AG04450 (cell line): ENCODE measurements around the gene ST3GAL5. TPM values are rescaled to one million over a fixed set of nuclear protein-coding genes. Genes with fewer than 3 reads are reported as not detected.
A peak's percentile ranks its signal among the peaks of the same experiment; 100 is the strongest.

Experiments used
- CTCF ChIA-PET: fragments of 300-600, 350-600 bp; formaldehyde crosslinking; extraction: SDS; loops from one replicate; lab custom pipeline; 2022; ENCODE audit warnings: antibody characterized with exemption, inconsistent platforms; lab: Charles Lee
- POLR2A ChIA-PET: fragments of 350-600 bp; formaldehyde crosslinking; extraction: SDS; loops from one replicate; lab custom pipeline; 2021; ENCODE audit warnings: antibody characterized with exemption, inconsistent platforms; lab: Yijun Ruan, JAX
- DNase-seq: peaks from one replicate; pipeline ENCODE4 v3.0.0-alpha.2; 2011; ENCODE audit warnings: low read depth, low spot score
- H3K27ac ChIP-seq: one replicate; pipeline ENCODE4 v1.5.1; 2012; ENCODE audit warnings: low read depth, low read length, control low read depth
- H3K27me3 ChIP-seq: one replicate; pipeline ENCODE4 v1.6.0; 2012; ENCODE audit warnings: low read length; ENCODE audit not compliant: control insufficient read depth, insufficient read depth
- H3K4me3 ChIP-seq: 2 replicates; pipeline ENCODE4 v1.5.1; 2011; ENCODE audit warnings: mild to moderate bottlenecking, low read depth, low read length, control low read depth
- H3K9me3 ChIP-seq: 2 replicates; pipeline ENCODE4 v1.5.1; 2012; ENCODE audit warnings: low read length; ENCODE audit not compliant: control insufficient read depth, insufficient read depth
- polyA plus RNA-seq: library from polyadenylated mRNA; depleted of rRNA; stranded (reverse); fragments of >200 nt; gene quantifications from 2 replicates; pipeline ENCODE4 v1.2.3, GENCODE V29; 2011
- TF ChIP-seq, protein P1 (sequence below): IDR thresholded peaks from 2 replicates; pipeline ENCODE4 v1.5.1; 2011; ENCODE audit warnings: low read depth, low read length, control low read depth, inconsistent platforms

ST3GAL5 gene
- polyA plus RNA-seq, 1 experiment, result 26.8 TPM

DNA sequence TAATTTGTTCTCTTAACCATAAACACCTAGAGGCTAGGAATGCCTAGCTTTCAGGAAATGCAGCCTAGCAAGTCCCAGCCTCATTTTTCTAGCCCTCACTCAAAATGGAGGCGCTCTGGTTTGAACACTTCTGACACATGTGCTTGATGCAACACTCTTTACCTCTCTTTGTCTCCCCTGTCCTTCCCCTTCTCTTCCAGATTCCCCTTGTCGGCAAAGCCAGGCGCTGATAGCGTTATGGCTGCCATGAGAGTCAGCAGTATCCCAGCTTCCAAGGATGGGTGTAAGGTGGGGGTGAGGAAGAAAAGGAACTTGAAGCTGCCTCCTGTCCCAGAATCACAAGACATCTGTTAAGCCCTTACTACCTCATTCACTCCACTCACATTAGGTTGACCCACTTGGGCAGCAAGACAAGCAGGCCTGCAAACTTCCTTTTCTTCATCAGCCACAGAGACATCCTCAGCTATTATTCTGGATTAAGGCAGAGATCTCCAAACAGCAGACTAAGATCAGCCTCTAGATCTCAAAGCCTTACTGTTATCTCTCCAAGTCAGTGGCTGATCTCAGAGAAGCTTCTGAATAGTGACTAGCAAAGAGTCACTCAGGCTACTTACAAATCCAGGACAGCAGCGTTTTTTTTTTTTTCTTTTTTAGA is 1.9 kb upstream of the ST3GAL5 start:
- no peak for DNase-seq
- Histone ChIP-seq H3K9me3 (no peaks in the 10 kb centered on the region; the same call in 1 of the 2 replicates), H3K4me3 (no peak overlapping the region), H3K27me3 (no peaks in the 10 kb centered on the region), H3K27ac (no peak overlapping the region)
- ChIA-PET CTCF (interaction anchor here (0.9 to 2.2 kb wide), 6 partner anchors 12 to 189 kb away, joined by 3 to 12 read pairs (median 8); no protein-coding TSS in a partner anchor), POLR2A (interaction anchor here (1.2 kb wide), 1 partner anchor 22 kb away, joined by 4 read pairs; no protein-coding TSS in a partner anchor)
- TF ChIP-seq, protein P1, sequence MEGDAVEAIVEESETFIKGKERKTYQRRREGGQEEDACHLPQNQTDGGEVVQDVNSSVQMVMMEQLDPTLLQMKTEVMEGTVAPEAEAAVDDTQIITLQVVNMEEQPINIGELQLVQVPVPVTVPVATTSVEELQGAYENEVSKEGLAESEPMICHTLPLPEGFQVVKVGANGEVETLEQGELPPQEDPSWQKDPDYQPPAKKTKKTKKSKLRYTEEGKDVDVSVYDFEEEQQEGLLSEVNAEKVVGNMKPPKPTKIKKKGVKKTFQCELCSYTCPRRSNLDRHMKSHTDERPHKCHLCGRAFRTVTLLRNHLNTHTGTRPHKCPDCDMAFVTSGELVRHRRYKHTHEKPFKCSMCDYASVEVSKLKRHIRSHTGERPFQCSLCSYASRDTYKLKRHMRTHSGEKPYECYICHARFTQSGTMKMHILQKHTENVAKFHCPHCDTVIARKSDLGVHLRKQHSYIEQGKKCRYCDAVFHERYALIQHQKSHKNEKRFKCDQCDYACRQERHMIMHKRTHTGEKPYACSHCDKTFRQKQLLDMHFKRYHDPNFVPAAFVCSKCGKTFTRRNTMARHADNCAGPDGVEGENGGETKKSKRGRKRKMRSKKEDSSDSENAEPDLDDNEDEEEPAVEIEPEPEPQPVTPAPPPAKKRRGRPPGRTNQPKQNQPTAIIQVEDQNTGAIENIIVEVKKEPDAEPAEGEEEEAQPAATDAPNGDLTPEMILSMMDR, result no peak

DNA sequence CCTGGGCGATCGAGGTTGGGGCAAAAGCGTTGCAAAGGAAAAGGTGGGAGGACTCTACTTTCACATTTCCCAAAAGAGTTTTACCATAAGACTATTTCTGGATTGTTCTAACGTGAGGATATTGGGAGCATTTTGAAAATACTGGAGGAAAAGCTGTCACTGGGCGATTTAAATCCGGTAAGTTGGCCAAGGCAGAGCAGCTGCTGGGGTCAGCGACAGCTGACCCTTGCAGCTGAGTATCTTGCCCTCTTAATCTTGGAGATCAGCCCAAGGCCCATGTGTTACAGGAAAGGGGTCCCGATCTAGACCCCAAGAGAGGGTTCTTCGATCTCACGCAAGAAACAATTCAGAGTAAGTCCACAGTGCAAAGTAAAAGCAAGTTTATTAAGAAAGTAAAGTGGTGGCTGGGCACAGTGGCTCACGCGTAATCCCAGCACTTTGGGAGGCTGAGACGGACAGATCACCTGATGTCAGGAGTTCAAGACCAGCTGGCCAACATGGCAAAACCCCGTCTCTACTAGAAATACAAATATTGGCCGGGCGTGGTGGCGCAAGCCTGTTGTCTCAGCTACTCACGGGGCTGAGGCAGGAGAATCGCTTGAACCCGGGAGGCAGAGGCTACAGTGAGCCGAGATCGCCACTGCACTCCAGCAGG is 964 bp upstream of the ST3GAL5 start:
- Histone ChIP-seq H3K4me3 (peak overlapping the region; percentile 73), H3K27ac (peak overlapping the region; percentile 58), H3K9me3 (no peaks in the 10 kb centered on the region; the same call in 1 of the 2 replicates), H3K27me3 (no peaks in the 10 kb centered on the region)
- no peak for DNase-seq
- POLR2A ChIA-PET, result interaction anchor here (0.9 to 4.3 kb wide), 5 partner anchors 22 to 147 kb away, joined by 3 to 25 read pairs (median 3); no protein-coding TSS in a partner anchor
- TF ChIP-seq, protein P1, result no peak
- CTCF ChIA-PET, result interaction anchor here (0.6 to 2.4 kb wide), 37 partner anchors 11 to 230 kb away, joined by 3 to 16 read pairs (median 5); no protein-coding TSS in a partner anchor

DNA sequence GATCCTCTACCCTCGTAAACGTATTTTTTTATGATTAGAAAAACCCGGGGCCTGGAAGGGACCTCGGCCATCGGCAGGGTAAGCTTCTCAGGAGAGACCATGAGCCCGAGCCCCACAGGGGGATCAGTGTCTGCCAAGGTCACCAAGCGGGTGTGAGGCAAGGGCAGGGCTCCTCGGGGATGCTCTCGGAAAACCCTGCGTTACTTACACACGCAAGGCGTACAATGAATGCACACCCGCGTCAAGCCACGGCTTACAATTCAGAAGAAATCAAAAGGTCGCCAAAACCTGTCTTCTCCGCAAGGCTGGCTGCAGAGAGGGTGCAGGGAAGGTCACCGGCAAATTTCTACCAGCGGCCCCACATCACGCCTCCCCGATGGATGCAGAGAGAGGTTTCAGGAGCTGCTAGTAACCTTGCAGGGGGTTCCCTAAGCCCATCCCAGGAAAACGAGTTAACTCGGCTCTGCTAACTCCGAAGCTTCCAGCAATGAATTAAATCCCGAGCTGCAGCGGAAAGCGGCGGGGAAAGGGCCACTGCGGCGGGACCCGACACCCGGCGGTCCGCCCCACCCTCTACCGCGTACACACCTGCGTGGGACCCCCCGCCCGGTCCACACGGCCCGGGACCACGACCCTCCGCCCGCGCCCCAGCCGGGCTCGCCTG is 638 bp downstream of the ST3GAL5 start:
- Histone ChIP-seq H3K9me3 (no peaks in the 10 kb centered on the region), H3K4me3 (peak overlapping the region; percentile 73), H3K27me3 (no peaks in the 10 kb centered on the region), H3K27ac (peak overlapping the region; percentile 34)
- DNase-seq, result no peak
- POLR2A ChIA-PET, result interaction anchor here (0.9 to 4.3 kb wide), 3 partner anchors 20 to 168 kb away, joined by 3 to 25 read pairs (median 4); no protein-coding TSS in a partner anchor
- CTCF ChIA-PET, result interaction anchor here (0.5 to 2.4 kb wide), 9 partner anchors 20 to 223 kb away, joined by 3 to 16 read pairs (median 3); no protein-coding TSS in a partner anchor
- TF ChIP-seq, protein P1, result no peak

DNA sequence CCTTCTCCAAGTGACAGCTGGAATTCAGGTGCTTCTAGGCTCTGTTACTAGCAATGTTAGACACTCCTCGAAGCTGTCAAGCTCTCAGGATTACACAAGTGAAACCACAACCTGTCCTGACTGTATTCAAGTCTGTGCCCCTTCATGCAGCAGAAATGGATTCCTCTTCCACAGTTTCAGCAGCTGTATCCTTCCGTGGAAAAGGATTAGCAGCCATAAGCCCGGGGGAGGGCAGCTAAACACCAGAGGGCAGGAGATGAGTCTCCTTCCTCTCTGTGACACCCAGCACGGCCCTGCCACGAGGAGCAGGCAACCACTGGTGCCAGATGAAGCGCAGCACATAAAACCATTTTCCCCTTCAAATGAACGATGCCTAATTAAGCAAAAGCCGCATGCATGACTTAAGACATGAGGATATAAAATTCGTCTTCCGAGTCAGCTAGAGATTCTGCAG is 1.2 kb downstream of the ST3GAL5 start:
- TF ChIP-seq, protein P1, result peak; percentile 36
- Histone ChIP-seq H3K9me3 (no peaks in the 10 kb centered on the region), H3K4me3 (peak overlapping the region; percentile 73), H3K27ac (peak overlapping the region; percentile 34), H3K27me3 (no peaks in the 10 kb centered on the region)
- DNase-seq, result no peak
- ChIA-PET CTCF (interaction anchor here (0.6 to 4.3 kb wide), 13 partner anchors 14 to 224 kb away, joined by 3 to 26 read pairs (median 4); no protein-coding TSS in a partner anchor), POLR2A (interaction anchor here (1.4 to 4.3 kb wide), 3 partner anchors 21 to 149 kb away, joined by 3 to 25 read pairs (median 3); no protein-coding TSS in a partner anchor)
